Amniotic epithelial cell (primary cell): ENCODE results near the gene CD7.

Source experiments
- DNase-seq: peaks from one replicate; pipeline ENCODE4 v3.0.0-alpha.2; 2010; ENCODE audit warnings: low read depth

The CD7 gene

DNA sequence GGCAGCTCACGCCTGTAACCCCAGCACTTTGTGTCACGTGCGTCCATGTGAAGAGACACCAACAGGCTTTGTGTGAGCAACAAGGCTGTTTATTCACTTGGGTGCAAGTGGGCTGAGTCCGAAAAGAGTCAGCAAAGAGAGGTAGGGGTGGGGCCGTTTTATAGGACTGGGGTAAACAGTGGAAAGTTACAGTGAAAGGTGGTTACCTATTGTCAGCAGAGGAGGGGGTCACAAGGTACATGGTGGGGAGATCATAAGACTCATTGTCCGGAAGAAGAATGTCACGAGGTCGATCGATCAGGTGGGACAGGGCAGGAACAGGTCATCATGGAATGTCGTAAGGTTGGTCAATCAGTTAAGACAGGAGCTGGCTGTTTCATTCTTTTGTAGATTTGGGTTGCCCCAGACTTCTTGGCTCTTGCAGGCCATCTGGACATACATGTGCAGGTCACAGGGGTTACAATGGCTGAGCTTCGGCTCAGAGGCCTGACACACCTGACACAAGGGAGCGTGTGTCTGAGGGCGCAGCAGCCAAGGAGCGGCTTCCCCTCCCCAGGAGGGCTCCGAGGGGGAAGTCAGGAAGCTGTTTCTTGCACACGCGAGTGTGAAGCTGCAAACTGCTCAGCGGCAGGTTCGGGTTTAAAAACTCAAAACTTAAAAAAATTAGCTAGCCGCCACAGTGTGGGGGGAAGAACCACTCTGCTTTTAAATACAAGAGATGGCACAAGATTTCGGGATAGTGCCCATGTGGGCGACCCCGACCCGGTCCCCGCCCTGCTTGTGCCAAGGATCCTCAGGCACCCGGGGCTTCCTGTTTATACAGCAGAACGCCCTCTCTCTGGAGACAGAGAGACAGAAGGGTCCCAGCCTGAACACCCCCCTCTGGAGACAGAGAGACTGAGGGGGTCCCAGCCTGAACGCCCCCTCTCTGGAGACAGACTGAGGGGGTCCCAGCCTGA, 29.2 kb upstream of the CD7 start:
- no peak for DNase-seq

DNA sequence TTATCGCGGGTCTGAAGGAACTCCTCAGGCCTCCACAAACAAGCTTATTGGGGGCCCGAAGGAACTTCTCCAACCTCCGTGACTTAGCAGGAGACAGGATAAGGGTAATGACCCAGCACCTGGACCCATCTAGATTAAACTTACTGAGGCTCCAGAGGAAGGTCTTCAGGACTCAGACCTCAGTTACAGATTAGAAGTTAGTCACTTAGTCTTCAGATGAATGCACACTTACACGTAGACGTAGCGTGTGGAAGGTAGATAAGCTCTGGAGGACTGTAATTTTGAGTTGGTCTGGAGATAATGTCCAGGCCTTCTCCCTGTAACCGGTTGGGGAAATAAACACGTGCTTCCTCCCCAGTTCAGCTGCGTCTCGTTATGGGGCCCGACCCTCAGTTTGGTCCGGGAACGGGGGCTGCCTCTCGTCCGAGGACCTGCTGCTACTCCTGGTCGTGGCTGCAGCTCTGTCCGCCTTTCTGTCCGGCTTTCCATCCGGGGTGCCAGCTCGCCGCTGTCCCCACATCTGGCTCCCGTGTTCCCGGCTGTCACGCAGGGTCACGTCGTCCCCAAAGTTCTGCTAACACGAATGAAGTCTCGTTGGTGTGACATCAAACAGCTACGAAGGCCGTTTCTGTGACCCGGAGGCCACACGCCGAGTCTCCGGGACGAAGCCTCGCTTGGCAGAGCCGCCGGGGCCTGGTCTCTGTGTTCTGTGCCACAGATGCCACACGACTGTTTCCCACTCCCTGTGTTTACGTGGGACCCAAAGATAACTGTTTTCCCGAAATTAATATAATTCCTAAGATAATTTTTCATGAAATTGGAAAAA, 28.0 kb upstream of the CD7 start:
- no peak for DNase-seq

DNA sequence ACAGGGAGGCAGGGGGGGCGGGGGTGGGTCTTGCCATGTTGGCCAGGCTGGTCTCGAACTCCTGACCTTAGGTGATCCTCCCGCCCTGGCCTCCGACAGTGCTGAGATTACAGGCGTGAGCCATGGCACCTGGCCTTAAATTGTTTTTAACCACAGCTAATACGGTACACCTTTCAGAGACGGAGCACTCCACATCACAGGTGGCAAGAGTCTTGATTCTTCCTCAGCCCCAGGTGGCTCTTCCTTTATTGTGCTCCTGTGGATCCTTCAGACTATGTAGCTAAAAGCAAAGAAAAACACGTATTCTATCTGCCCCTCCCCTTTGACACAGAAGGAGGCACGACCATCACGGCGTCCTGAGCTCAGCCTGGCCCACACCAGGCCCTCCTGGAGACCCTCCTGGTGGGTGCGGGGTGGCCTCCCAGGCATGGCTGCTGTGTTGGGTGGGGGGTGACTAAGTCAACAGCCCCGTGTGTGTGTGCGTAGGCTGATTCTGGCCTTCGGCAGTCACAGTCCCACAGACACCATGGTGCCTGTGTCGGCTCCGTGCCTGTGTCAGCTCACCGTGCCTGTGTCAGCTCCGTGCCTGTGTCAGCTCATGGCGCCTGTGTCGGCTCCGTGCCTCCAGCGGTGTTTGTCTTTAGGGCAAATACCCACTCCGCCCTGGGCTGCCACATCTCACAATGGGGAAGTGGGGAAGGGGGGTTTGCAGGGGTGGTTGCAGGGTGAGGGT, 26.9 kb upstream of the CD7 start:
- DNase-seq = no peak

DNA sequence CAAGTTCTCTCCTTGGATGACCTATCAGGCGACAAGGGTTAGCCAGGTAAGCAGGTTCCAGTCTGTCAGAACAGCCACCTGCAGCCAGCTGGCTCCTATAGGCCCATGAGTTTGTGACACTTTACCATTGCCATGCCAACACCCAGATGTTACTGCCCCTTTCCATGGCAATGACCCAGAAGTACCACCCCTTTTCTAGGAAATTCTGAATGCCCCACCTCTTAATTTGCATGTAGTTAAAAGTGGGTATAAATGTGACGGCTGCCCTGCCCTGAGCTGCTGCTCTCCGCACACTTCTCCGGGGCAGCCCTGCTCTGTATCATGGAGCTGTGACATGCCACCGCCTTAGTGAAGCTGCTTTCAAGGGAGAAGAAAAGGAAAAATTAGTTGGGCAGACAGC, 26.2 kb upstream of the CD7 start:
- DNase-seq = no peak

DNA sequence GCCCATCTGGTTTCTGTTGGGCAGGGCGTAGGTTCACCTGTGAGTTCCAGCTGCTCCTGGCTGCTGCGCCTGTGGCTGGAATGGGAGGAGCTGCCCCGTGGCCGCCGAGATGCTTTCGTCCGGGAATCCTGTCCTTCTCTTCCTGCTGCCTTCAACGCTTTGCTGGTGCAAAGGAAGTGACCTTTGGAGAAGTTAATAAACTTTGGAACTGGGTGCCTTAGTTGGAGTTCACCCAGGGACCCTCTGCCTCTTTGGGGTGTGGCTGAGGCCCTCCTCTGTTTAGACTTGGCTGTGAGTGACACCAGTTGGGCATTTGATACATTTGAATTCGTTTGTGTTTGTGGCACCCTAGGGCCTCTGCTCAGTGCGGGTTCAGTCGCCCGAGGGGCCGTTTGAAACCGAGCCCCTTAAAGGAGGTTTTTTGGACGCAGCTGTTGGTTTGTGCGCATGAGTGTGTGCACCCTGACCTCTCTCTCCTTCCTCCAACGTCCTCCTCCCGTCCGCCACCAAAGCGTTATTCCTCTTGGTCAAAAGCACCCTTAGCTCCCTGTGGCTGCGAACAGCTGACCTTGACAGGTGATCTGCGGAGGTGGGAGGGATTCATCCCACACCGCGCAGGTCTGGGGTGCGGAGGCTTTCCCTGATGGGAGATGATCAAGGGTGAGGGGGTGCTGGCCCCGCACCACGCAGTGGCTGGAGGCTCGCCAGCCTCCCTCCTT, 25.1 kb upstream of the CD7 start:
- no peak for DNase-seq

DNA sequence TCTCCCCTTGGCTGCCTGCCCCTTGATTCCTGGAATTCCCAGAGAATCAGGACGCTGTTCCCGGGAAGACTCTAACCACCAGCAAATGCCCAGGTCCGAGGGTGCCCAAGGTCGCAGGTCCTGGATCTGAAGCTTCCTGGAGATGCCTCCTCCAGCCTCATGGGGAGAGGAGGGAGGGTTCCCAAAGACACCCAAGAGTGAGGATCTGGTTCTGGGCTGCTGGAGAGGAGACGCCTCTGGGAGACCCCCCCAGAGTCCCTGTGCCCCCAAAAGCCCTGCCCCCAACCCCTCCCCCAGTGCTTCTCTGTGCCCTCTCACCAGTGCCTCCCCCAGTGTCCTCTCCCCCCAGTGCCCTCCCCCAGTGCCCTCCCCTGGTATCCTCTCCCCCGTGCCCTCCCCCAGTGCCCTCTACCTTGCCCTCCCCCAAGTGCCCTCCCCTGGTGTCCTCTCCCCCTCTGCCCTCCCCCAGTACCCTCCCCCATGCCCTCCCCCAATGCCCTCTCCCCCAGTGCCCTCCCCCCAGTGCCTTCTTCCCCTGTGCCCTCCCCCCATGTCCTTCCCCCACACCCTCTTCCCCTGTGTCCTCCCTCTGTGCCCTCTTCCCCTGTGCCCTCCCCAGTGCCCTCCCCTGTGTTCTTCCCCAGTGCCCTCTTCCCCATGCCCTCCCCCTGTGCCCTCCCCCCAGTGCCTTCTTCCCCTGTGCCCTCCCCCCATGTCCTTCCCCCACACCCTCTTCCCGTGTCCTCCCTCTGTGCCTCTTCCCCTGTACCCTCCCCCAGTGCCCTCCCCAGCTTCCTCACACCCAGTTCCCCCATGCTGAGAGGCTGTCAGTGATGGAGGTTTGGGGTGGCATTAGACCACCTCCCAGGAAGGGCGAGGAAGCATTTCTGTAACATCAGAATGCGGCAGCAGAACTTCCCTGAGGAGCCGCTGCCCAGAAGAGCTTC, 22.5 kb upstream of the CD7 start:
- DNase-seq = no peak

DNA sequence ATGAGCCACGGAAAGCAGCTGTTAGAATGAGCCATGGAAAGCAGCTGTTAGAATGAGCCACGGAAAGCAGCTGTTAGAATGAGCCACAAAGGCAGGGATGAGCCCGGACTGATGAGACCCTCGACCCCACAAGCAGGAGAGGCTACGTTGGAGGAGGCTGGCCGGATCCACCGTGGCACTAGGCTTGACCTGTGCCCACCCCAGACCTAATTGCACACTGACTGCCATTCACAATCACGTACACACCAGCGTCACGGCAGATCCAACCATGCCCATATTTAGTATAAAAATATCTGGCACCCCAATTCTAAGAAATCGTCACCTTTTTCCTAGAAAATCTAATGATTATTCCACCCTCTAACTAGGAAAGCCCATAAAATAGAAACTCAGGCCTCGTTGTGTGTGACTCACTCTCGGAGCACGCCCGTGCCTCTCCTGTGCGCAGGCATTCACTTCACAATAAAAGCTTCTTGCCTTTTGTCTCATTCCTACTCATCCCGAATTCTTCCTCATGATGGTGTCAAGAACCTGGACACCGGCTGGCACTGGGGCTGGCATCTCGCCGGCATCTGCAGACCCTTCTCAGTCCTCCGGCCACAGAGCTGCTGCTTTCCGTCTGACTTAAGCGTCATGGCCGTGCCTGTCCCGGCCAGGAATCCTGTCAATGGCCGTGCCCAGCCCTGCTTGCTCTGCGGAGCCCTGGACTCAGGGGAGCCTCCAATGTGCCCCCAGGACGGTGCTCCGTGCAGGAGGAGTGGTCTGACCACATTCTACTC, 21.6 kb upstream of the CD7 start:
- peak; percentile 79 for DNase-seq

DNA sequence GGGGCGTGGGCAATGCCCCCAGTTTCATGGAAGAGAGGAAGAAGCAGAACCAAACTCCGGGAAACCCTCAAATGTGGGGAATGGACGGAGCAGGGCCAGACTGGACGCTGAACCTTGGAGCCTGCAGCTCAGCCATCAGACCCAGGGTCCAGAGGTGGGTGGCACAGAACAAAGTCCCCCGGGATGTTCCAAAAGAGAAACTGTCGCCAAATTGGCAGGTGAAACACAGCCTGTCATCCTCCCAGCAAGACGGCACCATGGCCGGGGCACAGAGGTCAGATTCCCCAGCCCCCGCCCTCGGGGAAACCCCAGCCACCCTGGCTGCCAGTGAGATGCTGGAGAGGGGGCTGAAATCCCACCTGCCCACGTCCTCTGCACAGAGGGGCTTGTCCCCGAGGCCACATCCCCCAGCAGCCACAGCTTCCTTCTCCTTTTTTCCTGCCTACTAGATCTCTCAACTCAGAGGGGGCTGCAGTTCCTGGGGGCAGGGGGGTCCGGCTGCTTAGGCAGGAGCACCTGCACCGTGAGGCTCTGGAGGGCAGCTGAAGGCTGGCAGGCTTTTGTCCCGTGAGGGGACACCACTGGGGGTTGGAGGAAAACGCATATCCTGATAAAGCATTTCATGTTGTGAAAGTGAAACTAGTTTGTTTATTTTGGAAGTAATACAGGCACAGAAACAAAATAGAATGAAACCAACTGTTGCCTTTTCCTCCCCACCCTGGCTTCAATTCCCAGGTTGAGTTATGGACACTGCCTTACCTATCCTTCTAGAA, 17.4 kb upstream of the CD7 start:
- DNase-seq = no peak

DNA sequence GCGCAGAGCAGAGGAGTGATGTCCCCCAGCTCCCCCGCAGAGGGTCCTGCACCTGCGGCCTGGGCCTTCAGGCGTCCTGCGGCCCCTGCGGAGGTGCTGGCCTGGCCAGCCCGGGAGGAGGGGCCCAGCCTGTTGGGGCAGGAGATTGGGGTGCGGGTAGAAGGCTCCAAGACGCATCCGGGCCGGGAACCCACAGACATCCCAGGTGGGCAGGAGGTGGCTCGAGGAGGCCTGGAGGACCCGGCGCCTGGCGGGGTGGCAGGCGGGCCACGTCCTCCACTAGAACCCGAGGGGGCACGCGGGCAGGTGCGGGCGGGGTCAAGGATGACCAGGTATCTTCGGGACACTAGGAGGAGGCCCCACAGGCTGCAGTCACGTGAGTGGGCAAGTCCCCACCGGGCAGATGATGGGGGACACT, 16.8 kb upstream of the CD7 start:
- DNase-seq = no peak

DNA sequence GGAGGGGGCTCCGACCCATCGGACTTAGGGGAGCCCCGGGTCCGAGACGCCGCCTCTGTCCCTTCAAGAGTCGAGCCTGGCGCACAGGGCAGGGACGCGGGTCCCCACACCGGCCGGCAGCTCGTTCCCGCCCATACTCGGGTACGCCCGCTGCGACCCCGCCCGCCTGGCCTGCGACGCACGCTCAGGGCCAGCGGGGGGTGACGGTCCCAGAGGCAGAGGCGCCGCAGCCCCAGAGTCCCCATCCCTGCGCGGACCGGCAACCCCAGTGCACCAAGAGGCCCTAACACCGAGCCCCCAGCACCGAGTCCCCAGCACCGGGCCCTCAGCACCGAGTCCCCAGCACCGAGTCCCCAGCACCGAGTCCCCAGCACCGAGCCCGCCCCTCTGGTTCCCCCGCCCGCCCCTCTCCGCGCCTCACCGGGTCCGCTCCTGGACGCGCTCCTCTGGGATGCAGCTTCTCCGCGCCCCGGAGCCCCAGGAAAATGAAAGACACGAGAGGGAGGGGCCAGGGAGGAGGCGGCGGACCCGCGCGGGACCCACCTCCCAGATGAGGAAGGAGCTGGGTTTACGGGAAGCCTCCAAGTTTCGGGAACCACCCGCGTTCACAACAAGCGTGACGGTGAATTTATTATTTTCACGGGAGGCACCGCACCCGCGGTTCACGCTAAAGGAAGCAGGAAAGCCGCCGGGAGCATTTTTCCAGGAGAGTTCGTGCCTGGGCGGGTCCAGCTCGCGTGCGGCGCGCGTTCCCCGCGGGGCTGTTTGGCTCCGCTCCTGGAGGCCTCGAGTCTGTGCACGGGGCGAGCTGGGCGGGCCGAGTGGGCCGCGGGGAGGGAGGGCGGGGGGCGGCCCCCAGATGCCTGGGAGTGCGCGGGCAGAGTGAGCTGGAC, 16.1 kb upstream of the CD7 start, which contains the start of gene SECTM1:
TSS of gene SECTM1 (minus strand) at position 488 of the 893 bp plus-strand sequence. CDS start 6,526 bp downstream, outside the sequence.
- DNase-seq = no peak

DNA sequence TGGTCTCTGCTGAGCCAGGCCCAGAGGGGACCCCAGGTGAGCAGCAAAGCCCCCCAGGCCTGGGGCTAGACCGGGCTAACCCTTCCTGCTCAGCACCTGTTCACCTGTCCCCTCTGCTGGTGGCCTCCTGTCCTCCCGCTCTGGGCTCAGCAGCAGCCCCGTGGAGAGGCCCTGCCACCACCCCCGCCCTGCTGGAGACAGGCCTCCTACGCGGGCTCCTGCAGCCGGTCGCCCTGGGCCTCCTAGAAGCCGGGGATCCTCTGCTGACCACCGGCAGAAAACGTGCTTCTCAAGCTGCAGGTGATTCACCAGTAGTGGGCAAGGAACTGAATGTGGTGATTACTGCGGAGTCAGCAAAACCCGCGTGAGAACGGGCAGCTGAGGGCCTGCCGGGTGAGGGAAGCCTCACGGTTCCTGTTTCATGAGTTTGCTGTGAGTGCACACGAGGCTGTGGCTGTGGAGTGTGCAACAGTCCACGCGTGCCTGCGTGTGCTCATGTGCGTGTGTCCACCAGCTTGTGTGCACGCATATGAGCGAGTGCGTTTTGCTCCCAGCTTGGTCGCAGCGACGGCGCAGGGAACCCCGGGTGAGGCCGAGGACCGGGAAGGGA, 15.4 kb upstream of the CD7 start:
- DNase-seq = peak; percentile 76

DNA sequence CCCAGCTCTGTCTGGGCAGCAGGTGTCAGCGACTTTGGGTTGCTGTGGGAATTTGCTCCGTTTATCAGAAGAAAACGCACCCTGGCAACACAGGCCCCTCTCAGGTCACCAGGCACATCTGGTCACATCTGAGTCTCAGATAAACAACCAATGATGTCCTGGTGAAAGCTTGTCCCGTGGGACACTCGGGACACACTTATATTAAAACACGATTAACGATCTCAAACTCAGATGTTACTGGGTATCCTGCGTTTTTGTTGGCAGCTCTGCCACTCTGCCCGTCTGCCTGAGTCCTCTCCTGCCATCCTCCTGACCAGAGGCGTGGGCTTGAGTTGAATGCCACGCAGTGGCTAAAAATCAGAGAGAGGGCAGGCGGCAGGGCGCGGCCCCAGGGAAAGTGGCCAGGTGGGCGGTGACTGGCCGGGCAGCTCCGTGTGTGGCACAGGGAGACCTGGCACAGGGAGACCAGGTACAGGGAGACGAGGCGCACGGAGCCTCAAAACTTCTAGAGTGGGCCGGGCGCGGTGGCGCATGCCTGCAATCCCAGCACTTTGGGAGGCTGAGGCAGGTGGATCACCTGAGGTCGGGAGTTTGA, 14.0 kb upstream of the CD7 start:
- no peak for DNase-seq

DNA sequence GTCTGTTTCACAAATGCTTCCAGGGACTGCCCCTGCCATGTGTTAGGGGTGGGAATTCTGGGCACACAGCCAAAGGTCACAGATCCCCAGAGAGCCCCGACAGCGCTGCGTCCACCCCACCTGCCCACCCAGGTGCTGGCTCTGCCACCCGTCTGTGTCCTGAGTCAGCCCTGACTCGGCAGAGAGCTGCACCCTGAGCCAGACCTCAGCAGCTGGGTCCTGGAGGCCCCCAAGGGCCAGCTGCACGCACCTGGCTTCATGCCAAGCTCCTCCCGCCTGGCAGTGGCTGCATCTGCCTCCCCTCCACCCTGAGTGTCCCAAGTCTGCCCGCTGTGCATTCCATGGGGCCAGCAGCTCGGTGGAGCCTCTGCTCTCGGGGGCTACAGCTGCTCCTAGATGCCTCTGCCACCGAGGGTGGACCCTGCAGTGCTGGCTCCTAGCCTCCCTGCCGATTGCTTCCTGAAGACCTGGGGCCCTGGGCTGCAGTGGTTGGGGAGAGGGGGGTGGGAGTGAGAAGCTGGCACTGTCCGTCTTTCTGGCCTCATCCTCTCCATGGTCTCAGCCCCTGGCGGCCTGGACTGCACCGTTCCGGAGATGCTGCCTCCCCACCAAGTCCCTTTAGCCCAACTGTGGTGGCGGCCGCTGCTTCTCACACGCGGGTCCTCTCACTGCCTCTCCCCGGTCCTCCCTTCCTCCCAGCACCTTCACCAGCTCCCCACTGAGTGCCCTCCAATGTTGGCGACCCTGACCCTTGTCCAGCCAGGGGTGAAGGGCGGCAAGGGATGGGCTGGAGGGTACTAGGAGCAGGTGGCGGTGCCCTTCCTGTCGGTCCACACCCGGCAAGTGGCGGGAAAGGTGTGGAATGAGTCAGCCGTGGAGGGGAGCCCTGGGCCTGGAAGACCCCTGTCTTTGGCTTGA, 13.2 kb upstream of the CD7 start:
- peak; percentile 43 for DNase-seq

DNA sequence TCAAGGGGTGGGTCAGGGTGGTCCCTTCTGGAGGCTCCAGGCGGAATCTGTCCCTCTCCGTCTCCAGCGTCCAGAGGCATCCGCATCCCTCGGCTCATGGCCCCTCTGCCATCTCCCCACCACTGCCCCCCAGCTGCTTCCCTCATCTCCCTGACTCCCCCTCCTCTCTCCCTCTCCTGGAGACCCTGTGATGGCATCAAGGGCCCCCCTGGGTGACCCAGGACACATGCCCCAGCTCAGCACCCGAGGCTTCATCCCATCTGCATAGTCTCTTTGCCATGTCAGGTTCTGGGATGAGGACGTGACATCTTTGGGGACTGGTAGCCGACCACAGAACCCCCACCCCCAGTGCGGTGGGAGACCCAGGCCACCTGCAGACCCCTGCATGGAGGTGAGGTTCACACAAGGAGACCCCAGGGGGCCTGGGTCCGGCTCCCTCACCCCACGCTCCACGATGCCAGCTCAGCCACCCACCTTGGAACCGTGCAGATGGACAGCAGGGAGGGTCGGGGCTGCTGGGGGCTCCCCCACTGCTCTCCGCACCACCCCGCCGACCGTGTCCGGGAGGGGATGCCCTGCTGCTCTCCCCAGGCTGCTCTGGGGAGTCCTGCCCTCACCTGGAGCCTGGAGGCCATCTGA, 12.4 kb upstream of the CD7 start:
- no peak for DNase-seq

DNA sequence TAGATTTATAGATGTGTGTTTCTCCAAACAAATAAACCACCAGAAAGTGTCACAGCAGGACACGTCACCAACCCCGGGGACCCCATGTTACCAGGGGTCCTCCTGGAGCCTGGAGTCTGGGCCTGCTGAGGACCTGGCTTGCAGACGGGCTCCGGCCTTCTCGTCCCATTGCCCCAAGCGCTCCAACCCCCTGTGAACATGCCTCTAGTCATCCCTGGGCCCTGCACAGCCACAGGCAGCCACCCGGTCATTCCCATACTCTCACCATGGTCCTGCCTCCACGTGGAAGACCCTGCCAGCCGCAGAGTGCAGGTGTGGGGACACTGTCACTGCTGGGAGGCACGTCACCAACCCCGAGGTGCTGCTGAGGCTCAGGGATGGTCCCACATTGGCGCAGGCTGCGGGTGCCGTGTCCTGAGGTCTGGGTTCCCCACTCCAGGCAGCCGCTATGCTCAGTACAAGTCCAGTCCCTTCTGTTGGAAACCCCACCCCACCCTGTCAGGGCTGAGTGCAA, 11.6 kb upstream of the CD7 start:
- DNase-seq = no peak
